Glutamatergic neuron (in vitro differentiated cells): Measurements from ENCODE around the gene AGBL4. TPM values are rescaled to one million over a fixed set of nuclear protein-coding genes. Genes with fewer than 3 reads are reported as not detected.

Experiments
- DNase-seq: peaks from one replicate; pipeline ENCODE4 v3.0.0; 2022
- H3K27ac Mint-ChIP-seq: one replicate; pipeline ENCODE4 v1.8.0; 2020; ENCODE audit warnings: mild to moderate bottlenecking, mixed read lengths, inconsistent platforms; ENCODE audit not compliant: unreplicated experiment
- H3K27me3 Mint-ChIP-seq: one replicate; pipeline ENCODE4 v1.8.0; 2020; ENCODE audit warnings: mild to moderate bottlenecking, moderate library complexity, mixed read lengths, inconsistent platforms; ENCODE audit not compliant: unreplicated experiment
- H3K36me3 Mint-ChIP-seq: one replicate; pipeline ENCODE4 v1.8.0; 2020; ENCODE audit warnings: mild to moderate bottlenecking, mixed read lengths, inconsistent platforms; ENCODE audit not compliant: unreplicated experiment
- H3K4me1 Mint-ChIP-seq: one replicate; pipeline ENCODE4 v1.8.0; 2020; ENCODE audit warnings: mild to moderate bottlenecking, low read depth, mixed read lengths, inconsistent platforms; ENCODE audit not compliant: unreplicated experiment
- H3K4me3 Mint-ChIP-seq: one replicate; pipeline ENCODE4 v1.8.0; 2020; ENCODE audit warnings: mild to moderate bottlenecking, mixed read lengths, inconsistent platforms; ENCODE audit not compliant: unreplicated experiment
- H3K9me3 Mint-ChIP-seq: one replicate; pipeline ENCODE4 v1.8.0; 2020; ENCODE audit warnings: mild to moderate bottlenecking, moderate library complexity, mixed read lengths, inconsistent platforms; ENCODE audit not compliant: unreplicated experiment
- total RNA-seq: library from RNA; stranded (reverse); fragmentation: NEBNext Ultra II Directional; extraction: Animal tissue kit (Norgen Biotek cat#: 25700); gene quantifications from one replicate; pipeline ENCODE4 v1.2.1, GENCODE V29; 2021; ENCODE audit not compliant: unreplicated experiment
- TF ChIP-seq, protein P1 (sequence below): fragments of 200-600 bp; sonication (generic); IDR thresholded peaks from one replicate; pipeline ENCODE4 v1.5.0; 2021; ENCODE audit not compliant: partially characterized antibody, unreplicated experiment

Gene AGBL4
- total RNA-seq, 1 donor from 2014 or later = 3.5 TPM

DNA sequence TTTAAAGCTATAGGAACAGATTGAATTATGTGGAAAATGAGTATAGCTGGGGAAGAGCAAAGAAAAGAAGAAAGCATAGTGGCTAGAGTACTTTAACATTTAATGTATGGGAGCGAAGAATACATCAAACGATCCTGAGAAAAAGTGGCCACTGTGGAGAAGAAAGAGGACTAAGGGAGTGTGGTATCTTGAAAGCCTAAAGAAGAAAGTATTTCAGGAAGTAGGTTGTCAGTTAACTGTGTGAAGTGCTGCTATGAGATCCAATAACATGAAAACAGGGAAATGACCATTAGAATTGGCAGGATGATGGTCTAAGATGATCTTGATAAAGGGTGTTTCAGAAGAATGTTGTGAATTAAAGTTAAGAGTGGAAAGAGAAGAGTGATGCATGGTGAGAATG lies 1027.4 kb downstream of the AGBL4 start:
- H3K9me3 Mint-ChIP-seq = no peaks in the 10 kb centered on the region
- H3K27ac Mint-ChIP-seq = no peak overlapping the region
- TF ChIP-seq, protein P1, sequence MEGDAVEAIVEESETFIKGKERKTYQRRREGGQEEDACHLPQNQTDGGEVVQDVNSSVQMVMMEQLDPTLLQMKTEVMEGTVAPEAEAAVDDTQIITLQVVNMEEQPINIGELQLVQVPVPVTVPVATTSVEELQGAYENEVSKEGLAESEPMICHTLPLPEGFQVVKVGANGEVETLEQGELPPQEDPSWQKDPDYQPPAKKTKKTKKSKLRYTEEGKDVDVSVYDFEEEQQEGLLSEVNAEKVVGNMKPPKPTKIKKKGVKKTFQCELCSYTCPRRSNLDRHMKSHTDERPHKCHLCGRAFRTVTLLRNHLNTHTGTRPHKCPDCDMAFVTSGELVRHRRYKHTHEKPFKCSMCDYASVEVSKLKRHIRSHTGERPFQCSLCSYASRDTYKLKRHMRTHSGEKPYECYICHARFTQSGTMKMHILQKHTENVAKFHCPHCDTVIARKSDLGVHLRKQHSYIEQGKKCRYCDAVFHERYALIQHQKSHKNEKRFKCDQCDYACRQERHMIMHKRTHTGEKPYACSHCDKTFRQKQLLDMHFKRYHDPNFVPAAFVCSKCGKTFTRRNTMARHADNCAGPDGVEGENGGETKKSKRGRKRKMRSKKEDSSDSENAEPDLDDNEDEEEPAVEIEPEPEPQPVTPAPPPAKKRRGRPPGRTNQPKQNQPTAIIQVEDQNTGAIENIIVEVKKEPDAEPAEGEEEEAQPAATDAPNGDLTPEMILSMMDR = no peak
- no peaks in the 10 kb centered on the region for H3K4me1 Mint-ChIP-seq
- H3K27me3 Mint-ChIP-seq = no peaks in the 10 kb centered on the region
- H3K4me3 Mint-ChIP-seq = no peak overlapping the region
- peaks cover 13% of the 10 kb centered on the region for H3K36me3 Mint-ChIP-seq
- no peak for DNase-seq

DNA sequence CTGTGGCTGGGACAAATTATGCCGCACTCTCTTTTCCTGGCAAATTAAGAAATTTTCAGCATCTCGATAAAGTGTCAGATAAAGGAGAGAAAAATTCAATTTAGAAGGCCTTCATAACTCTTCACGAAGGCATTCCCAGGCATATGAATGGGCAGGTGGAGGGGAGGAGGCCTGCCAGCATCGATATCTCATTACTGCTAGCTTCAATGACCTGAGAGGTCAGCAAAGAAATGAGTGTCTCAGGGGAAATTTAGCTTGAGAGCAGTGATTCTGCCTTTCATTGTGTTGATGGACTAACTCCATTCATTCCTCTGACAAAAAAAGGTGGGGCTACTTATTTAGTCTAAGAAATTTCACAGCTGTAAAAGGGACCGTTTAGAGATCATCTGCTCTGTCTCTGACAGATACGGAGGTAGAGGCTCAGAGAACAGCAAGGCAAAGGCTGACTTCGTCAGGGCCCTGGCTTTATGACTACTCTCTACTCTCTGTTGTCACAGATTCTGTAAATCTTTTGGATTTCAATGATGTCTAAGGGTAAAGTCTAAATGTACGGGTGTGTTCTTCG lies 1035.0 kb downstream of the AGBL4 start:
- Mint-ChIP-seq H3K27ac (peak overlapping the region; percentile 72), H3K4me1 (peaks cover 4% of the 10 kb centered on the region), H3K36me3 (peaks cover 17% of the 10 kb centered on the region), H3K27me3 (no peaks in the 10 kb centered on the region), H3K9me3 (no peaks in the 10 kb centered on the region), H3K4me3 (no peak overlapping the region)
- DNase-seq = no peak
- TF ChIP-seq, protein P1 = no peak

DNA sequence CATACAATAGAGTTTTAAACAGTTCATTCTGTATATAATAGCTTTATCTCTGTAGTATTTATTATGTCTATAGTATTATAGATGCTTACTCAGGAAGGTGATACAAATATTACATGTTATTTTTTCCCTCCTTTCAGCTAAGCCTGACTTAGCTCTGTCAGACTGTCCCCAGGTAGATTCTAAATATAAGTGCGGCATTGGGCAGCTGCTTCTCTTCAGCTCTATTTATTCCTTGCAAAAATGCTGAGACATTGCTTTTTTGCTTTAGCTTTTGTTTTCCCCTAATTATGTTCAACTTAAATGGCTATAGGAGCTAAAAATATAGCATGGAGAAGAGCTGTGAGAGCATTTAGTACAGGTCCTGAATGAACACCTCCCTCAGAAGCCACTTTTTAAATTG lies 1043.8 kb downstream of the AGBL4 start:
- H3K36me3 Mint-ChIP-seq = peaks cover 8% of the 10 kb centered on the region
- TF ChIP-seq, protein P1 = no peak
- peaks cover 3% of the 10 kb centered on the region for H3K4me1 Mint-ChIP-seq
- DNase-seq = no peak
- H3K27me3 Mint-ChIP-seq = no peaks in the 10 kb centered on the region
- no peaks in the 10 kb centered on the region for H3K9me3 Mint-ChIP-seq
- no peak overlapping the region for H3K4me3 Mint-ChIP-seq
- H3K27ac Mint-ChIP-seq = no peak overlapping the region

DNA sequence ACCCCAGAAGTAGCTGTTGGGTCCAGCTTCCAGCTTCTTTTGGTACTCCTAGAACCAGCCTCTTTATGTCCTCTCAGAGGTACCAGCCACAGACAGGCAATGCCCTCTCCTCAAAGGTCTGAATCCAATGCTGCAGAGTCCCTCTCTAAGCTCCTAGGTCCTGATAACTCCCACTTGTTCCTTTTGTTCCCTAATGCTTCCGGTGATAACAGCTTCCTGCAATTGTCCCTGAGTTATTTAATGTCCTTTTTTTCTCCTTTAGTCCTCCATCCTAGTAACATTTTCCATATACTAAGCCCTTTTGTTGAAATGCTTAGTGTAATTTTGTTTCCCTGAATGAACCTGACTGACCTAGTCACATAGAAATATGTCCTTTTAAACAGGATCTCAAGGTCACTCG lies 1045.3 kb downstream of the AGBL4 start:
- H3K4me3 Mint-ChIP-seq = no peak overlapping the region
- no peaks in the 10 kb centered on the region for H3K4me1 Mint-ChIP-seq
- H3K36me3 Mint-ChIP-seq = peaks cover 8% of the 10 kb centered on the region
- DNase-seq = no peak
- H3K27ac Mint-ChIP-seq = no peak overlapping the region
- H3K27me3 Mint-ChIP-seq = no peaks in the 10 kb centered on the region
- no peaks in the 10 kb centered on the region for H3K9me3 Mint-ChIP-seq
- TF ChIP-seq, protein P1 = no peak

DNA sequence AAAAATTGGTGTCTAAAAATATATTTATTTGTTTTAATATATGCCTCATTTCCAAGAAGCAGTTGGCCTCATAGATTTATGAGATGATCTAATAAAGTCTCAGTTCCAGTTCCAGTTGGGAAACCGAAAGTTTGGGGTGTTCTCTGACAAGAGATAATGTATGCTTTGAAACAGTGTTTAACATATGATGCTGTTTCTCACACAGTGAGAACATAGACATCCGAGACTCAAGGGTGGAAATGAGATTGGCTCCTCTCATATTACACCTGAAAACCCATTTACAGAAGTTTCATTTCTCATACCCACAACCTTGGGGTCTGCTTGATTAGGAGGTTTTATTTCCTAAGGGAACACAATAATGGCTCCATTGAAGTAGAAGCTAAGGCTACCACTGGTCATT lies 1046.5 kb downstream of the AGBL4 start:
- Mint-ChIP-seq H3K4me3 (no peak overlapping the region), H3K9me3 (no peaks in the 10 kb centered on the region), H3K27ac (no peak overlapping the region), H3K4me1 (no peaks in the 10 kb centered on the region), H3K36me3 (peaks cover 8% of the 10 kb centered on the region), H3K27me3 (no peaks in the 10 kb centered on the region)
- TF ChIP-seq, protein P1 = no peak
- no peak for DNase-seq
